HG03342 (cell line): ENCODE measurements around the gene CAMK4.

Experiments
- ATAC-seq: cut with Tn5 transposase; IDR thresholded peaks from one replicate; pipeline ENCODE4 v1.9.1; 2021; ENCODE audit warnings: mild to moderate bottlenecking, moderate library complexity; ENCODE audit not compliant: unreplicated experiment

CAMK4 gene

GRCh38 chr5:111520908-111521307 is 296.7 kb downstream of the CAMK4 start:
- ATAC-seq, result no peak

- ATAC-seq, result no peak
These were observed 303.9 kb downstream of the CAMK4 start for GRCh38 chr5:111528056-111528455.

- ATAC-seq, result peak; percentile 98
These were observed 306.1 kb downstream of the CAMK4 start for GRCh38 chr5:111530298-111530740.

- ATAC-seq, result no peak
These were observed 308.9 kb downstream of the CAMK4 start for GRCh38 chr5:111532886-111533582.

- ATAC-seq, result no peak
These were observed 311.8 kb downstream of the CAMK4 start for GRCh38 chr5:111535879-111536549.

- no peak for ATAC-seq
These were observed 313.2 kb downstream of the CAMK4 start for GRCh38 chr5:111537141-111538024.
